GM21737 (cell line): ENCODE results near the gene MSANTD3.
"Not testable (repeated sequence)": the region's sequence is repeated elsewhere in the genome, so short reads cannot be mapped to it uniquely, and the experiment has no call there.

ENCODE experiments used
- ATAC-seq: cut with Tn5 transposase; IDR thresholded peaks from one replicate; pipeline ENCODE4 v1.9.1; 2021; ENCODE audit warnings: mild to moderate bottlenecking, moderate library complexity; ENCODE audit not compliant: unreplicated experiment

The MSANTD3 gene

GRCh38 chr9:100426530-100427365 lies at the start of gene MSANTD3:
MSANTD3 (plus strand) TSS chr9:100427143; CDS start chr9:100441939, 14,796 bp downstream.
- ATAC-seq: peak; percentile 86

GRCh38 chr9:100379862-100380261 lies 47.1 kb upstream of the MSANTD3 start:
- no peak for ATAC-seq

GRCh38 chr9:100392989-100393388 lies 34.0 kb upstream of the MSANTD3 start:
- not testable (repeated sequence) for ATAC-seq

GRCh38 chr9:100394032-100394695 lies 32.8 kb upstream of the MSANTD3 start:
- no peak for ATAC-seq

GRCh38 chr9:100394816-100395215 lies 32.1 kb upstream of the MSANTD3 start:
- ATAC-seq: no peak

- no peak for ATAC-seq
These were observed 30.2 kb upstream of the MSANTD3 start for GRCh38 chr9:100396769-100397168.

GRCh38 chr9:100397529-100398266 lies 29.2 kb upstream of the MSANTD3 start:
- no peak for ATAC-seq

- ATAC-seq: no peak
These were observed 25.9 kb upstream of the MSANTD3 start for GRCh38 chr9:100401042-100401441.

- ATAC-seq: no peak
These were observed 20.0 kb upstream of the MSANTD3 start for GRCh38 chr9:100406962-100407361.

- ATAC-seq: no peak
These were observed 18.3 kb upstream of the MSANTD3 start for GRCh38 chr9:100408546-100409175.

GRCh38 chr9:100409176-100409556 lies 17.8 kb upstream of the MSANTD3 start:
- no peak for ATAC-seq

GRCh38 chr9:100411472-100412283 lies 15.3 kb upstream of the MSANTD3 start:
- peak; percentile 100 for ATAC-seq

- no peak for ATAC-seq
These were observed 13.0 kb upstream of the MSANTD3 start for GRCh38 chr9:100413839-100414420.

- ATAC-seq: no peak
These were observed 9.1 kb upstream of the MSANTD3 start for GRCh38 chr9:100417815-100418214.

GRCh38 chr9:100419166-100419565 lies 7.8 kb upstream of the MSANTD3 start:
- ATAC-seq: no peak

- not testable (repeated sequence) for ATAC-seq
These were observed 5.8 kb upstream of the MSANTD3 start for GRCh38 chr9:100421116-100421515.

GRCh38 chr9:100425758-100426157 lies 1.2 kb upstream of the MSANTD3 start:
- no peak for ATAC-seq

GRCh38 chr9:100426189-100426529 lies 784 bp upstream of the MSANTD3 start:
- ATAC-seq: no peak

GRCh38 chr9:100427366-100428263 lies 672 bp downstream of the MSANTD3 start:
- peak; percentile 42 for ATAC-seq
